ENCODE measurements around the gene LPP.

Gene LPP

DNA sequence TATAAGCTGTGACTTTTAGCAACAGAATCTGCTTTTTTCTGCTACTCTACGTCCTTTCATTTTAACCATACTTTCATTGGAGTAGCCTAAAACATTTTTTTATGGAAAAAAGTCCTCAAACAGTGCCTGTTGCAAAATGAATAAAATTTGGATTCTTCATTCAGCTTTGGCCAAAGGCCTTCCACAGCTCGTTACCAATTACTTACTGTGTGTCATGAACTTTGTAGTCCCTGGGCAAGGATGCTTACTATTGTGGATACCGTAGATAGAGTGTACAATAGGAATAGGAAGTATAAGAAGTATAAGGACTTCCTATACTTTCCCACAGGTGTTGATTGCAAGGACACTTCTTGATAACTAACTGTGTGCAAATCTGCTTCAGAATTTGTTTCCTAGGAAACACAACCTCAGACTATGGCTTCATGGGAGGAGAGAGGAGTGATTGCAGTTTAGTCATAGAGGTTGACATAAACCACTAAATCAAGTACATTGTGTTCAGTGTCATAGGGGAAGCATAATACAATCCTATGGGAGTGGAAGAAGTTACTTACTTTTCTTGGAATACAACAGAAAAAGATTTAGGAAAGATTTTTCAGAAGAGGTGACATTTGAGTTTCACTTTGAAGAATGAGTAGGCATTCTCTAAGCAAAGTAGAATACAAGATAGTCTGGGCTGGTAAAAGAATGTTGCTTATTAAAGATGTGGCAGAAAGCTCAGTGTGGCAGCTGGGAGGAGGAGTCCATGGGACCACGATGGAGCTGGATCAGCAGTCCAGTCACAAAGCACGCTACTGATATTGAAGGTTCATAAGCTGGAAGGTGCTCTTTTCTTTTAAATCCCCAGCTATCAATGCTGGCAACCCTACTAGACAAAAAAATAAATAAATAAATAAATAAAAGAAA lies 708.1 kb downstream of the LPP start:
- no peak for DNase-seq

DNA sequence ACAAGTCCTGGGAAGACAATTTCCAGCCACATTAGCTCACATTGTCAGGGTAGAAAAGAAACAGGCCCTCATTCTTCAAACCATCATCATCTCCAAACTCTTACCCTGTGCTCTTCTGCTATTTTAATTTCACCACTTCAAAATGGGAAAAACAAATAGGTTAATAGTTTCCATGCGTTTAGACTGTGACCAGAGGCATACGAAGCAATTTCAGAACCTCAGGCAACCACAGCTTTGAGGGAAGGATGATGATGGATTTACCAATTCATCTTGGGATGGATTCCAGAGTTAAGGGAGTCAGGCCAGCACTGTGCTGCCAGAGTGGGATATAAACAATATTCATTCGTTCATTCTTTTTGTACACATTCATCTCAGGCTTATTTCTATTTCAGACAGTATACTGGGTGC lies 710.0 kb downstream of the LPP start:
- no peak for DNase-seq

DNA sequence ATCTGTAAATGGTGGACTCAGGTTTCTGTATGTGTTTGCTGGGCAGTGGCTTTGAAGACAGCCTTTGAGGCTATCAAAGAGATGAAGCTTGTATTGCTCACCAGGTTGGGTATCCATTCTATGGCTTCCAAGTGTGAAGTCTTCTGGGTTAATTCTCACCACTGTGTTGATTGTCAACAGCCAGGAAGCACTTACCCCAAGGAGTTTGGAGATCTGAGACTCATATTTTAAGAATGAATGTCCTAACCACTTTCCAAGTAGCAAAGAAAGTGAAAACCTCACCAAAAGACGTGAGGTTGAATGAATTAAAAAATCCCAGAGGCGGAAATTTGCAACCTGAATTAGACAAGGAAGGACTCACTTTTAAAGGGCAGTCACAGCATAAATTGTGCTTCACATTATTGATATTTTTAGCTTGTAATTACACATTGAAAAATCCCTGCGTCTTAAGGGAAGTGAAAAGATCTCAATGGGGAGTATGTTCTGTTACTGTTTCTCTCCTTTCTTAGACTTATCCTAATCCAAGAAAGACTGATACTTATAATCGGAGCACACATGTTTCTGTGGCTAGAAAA lies 713.8 kb downstream of the LPP start:
- DNase-seq = no peak

DNA sequence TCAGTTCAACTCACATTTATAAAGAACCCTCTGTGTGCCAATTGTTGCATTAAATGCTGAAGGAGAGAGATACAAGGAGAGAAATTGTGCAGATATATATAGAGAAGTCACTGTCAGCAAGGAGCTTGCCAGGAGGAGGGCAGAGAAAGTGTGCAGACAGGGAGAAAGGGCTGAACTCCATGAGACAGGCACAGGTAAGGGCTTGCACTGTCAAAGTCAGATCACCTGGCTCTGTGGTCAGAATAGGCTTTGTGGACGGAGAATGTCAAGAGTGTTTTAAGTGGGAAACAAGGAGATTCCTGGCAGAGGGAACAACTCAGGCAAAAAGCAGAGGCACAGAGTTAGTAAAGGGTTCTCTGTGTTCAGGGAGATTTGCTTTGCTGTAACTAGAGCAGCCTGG lies 714.8 kb downstream of the LPP start:
- no peak for DNase-seq

DNA sequence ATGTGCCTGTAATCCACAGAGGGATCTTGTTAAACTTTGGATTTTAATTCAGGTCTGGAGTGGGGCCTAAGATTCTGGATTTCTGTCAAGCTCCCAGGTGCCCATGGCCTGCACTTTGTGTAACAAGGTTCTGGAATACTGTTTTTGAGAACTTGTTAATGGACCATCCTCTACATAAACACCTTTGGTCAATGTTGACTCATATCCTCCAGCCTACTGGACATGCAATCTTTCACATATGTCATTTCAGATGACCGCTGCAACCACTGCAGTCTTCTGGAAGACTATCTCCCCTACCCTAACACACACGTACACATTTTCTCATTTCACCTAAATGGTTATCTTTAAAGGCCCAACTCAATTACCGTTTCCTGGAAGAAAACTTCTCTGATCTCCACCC lies 715.7 kb downstream of the LPP start:
- no peak for DNase-seq

DNA sequence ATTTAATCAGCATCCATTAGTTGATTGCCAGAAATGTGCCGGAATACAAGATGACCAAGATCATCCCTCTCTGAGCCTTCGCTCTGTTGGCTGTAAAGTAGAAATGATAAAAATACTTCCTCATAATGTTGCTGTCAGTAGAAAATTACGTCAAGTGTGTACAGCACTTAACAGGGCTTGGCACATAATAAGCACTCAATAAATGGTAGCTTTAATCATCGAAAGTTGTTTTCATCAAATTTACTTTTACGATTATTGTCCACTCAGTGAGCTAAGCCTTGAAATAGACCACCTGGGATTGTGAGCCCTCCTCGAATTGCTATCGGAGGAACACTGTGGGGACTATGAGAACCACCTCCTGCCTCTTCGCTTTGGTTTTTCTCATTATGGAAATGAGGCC lies 716.5 kb downstream of the LPP start:
- no peak for DNase-seq

DNA sequence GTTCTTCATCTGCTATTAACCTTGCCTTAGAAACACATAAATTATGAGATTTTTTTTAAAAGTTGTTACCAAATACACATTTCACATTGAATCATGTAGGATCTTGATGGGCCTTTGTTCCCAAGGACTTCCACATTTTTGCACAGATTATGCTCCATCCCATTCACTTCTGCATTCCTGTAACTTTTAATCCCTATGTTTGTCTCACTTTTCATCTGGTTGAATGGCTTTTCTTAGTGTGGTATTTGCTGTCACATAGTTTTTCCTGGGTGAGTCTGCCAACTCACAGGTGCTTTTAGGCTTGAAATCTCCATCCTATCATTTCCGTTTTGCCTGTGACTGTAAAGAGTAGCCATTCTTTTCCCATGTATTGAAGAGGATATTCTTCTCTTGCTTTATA lies 720.6 kb downstream of the LPP start:
- DNase-seq = no peak

DNA sequence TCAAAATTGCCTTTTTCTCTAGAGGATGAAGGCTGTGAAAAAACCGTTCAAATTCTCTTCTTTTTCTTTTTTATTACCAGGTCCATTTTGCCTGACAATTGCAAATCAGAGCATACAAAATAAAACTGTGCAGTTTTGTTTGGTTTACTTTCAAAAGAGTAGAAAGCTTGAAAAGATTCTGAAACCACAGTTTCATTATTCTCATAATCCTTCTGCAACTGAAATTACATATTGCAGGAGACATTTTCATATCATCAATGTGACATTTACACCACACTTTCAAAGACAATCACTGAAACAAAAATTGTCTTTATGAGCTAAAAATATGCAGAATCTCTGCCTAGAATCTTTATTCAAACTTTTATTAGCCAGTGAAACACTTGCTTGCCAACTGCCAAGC lies 721.5 kb downstream of the LPP start:
- DNase-seq = no peak

DNA sequence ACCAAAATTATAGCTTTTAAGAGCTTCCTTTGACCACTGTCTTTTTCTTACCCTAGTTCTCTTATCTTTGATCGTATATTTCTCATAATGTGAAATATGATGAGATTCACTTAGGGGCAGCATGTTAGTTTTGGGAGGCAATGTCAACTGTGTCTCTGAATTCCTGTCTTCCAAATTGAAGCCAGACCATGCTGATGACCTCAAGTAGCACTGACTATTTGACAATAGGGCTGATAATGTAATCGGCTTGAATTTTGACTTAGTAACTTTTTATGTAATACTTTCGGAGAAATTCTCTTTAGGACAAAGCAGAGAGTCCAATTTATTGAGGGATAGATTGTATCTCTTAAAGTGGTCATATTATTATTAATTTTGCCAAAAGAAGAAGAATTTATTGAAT lies 722.4 kb downstream of the LPP start:
- no peak for DNase-seq

DNA sequence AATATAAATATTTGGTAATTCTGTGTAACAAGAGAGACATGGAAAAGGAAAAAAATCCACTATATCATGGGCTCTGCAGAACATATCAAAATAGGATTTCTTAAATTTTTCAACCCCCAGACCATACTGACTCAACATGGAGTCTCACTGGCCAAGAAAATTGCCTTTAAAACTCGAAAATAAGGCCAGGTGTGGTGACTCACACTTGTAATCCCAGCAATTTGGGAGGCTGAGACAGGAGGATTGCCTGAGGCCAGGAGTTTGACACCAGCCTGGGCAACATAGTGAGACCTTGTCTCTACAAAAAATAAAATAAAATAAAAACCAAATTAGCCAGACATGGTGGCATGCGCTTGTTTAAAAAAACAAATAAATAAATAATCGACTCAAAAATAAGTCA lies 723.4 kb downstream of the LPP start:
- no peak for DNase-seq

DNA sequence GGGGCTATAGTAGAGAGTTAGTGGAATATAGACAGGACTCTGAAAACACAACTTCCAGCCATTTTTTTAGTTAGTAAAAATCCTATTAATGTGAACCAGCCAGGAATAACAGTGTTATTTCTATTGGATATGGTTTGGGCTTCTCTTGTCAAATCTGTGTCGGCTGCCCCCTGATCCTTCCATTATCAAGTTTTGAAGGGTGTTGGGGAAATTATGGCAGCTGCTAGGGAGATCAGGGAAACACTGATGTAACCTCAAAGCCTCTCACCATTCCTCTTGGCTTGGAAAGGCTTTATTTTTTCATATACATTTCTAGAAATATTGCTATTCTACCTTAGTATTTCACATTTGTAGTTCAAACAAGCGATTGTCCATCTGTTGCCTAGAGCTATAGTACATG lies 724.1 kb downstream of the LPP start:
- DNase-seq = no peak

DNA sequence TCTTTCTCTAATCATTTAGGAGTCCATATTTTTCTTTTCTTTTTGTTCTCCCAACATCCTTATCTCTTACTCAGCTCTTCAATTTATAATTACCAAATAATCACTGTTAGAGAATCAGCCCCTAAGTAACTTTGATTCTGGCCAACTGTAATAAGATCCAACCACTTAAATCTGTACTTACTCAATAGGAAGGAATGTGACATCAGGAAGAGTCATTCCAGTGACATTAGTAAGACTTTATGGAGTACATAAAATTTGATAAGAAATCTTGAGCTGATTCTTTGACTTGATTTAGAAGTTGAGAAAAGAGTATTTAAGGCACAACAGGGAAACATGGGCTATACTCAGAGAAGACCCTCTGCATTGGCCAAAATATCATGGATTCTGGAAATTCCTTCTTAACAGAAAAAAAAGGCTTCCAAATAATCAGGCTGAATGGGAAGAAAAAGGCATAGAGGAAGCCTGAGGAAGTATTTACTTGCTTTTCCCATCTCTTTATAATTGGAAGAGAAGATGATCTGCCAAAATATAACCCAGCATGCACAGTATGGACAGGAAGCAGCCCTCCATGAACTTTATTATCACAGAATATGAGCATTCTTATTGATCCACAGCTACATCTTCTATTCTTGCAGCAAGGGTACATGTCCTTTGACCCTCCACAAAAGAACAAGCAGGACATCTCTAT lies 728.1 kb downstream of the LPP start:
- no peak for DNase-seq

DNA sequence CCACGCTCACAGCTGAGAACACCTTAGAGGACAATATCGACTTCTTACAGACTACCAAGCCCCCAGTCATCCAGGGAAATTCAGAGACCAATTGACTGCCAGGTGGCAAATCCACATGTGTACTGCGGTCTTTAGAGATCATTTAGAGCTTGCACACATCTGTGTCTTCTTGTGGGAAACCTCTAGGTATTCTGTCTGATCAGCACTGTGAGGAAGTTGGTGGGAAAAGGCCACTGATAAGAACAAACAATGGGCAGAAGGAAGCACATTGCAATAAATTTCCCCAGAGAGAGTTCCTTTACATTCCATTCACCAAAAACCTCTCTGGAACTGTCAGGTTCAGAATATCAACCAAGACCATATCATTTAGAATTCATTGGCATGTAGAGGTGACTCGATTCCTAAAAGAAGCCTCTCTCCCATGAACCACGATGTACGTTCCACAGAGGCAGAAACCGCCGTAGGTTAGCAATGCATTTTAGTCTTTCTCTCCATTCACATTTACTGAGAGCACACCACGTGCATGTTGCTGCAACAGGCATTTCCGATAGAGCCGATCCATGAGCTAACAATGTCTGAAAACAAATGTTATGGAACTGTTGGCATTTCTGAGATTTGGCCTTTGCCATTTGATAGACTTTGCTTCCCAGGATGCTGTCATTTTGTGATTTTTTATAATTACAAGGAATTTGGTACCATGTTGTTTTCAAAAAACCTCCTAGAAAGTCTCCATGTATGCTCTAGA lies 730.5 kb downstream of the LPP start:
- DNase-seq = no peak

DNA sequence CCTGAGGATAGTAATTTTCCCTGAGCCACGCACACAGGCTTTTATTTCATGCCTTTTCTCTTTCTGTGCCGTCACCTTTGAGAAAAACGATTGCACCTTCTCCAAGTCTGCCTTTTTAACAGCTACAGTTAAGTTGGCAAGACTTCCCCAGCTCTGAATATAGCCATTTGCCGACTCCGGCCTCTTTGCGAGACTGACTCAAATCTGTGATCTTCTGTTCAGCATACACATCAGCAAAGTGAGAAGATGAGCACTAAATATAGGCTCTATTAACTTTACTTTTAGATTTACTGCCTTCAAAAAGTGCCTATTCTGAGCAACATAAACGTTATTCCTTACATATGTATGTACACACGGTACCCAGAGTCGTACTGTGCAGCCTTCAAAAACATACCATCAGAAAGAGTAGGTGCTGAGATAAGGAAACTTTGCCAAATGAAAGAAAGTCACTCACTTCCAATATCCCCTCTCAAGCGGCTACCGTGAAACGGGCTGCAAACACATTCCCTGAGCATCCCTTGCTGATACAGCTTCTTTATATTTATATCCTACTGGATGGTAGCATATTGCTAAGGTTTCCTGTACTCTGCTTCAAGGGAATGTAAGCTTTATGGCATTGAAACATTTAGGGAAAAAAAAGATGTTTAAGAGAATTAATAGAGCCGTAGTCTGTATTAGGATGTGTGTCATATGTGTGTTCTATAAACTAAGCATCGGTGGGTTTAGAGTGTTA lies 734.5 kb downstream of the LPP start:
- DNase-seq = no peak

DNA sequence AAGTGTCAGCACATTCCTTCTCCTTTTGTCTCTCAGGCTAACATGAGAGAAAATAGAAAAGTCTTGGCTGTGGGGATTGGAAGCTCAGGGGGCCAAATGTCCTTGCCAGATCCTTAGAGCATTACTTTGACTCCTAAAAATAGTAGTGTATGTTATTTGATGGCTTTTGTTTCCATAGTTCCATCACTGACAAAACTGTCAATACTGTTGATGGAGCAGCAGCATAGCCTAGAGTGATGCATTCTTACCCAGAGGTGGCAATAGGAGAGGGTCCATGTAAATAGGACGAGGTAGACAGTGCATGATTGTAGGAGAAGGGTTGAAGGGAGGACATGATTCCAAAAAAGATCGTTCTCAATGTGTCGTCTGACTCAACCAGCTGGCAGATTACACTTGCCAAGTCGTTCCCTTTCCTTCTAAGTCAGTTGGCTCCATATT lies 735.1 kb downstream of the LPP start:
- no peak for DNase-seq

DNA sequence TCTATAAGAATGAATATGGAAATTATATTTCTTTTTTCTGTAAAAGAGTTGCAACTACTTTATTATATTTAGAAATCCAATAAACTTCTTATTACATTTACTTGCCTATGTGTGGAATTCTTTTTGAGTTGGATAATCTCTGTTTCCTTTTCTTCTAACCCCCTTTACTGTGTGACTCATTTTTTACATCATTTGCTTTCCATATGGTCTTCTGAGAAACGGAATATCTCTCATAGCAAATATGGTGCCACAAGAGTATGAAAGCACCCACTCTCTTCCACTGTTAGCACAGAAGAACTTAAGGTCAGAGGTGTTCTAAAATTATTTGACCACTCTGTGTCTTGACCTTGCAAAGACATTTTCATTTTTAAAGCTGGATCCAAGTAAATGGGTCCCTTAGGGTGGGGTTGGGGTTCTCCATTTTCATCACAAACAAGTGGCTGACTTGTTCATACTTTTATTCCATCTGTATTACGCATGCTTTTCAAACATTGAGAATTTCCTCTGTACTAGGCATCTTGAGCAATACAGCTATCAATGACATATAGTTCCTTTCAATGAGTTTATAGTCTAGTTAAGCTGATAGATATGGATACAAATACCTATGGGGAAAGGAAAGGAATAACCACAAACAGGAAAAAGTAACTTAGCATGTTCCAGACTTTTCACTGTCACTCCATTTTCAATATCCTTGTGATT lies 736.8 kb downstream of the LPP start:
- DNase-seq = no peak

DNA sequence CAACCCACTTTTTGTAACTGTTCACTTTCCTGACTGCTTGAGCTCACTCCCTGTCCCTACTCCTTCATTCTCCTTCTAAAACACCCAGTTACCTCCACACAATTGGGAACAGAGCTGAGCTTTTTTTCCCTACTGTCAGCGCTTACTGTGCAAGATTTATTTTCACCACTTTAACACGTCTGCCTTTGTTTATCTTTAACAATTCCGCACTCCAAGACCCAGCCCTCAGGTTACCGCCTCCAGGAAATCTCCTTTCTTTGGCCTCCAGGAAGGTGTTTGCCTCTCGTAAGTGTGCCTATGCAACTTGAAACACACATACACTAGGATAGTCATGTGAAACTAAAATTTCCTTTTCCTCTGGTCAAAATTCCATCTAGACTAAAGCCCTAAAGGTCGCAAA lies 745.9 kb downstream of the LPP start:
- DNase-seq = no peak

DNA sequence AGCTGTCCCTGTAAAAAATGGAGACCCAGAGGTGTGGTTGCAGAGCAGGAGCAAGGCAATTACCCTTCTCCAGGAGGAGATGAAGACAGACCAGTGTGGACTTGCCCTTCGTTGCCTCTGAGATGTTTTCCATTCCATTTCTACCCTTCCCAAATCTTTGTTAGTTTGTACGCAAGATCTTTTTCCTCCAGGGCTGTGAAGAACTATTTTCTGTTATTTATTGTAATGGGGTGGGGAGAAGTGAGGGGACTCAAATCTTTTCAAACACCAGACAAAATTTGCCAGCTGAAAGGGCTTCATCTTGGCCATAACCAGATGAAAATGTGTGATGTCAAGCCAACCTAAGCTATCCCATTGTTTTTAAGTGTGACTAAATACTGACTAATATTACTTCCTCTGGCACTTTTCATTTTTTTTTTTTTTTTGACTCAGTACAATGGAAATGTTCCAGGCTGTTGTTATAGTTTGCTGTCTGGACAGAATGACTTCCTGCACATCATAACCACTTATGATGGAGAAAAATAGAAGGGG lies 746.5 kb downstream of the LPP start:
- DNase-seq = no peak

DNA sequence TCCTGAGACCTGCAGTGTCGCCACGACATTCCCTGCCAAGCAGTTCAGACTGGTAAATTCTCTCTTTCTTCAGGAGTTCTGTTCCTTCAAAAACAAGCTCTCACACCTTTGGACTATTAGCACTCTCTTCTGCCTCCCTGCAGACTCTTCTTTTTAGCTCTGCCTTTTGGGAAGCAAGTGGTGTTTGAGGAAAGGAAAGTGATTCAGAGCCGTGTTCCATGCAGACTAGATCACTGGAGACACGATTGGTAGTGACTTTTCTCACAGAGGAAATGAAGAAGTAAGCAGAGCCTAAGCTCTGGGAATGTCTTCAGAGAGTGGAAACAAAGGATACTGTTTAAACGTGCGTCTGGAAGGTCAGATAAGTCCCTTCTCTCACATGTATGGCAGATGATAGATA lies 747.2 kb downstream of the LPP start:
- no peak for DNase-seq

DNA sequence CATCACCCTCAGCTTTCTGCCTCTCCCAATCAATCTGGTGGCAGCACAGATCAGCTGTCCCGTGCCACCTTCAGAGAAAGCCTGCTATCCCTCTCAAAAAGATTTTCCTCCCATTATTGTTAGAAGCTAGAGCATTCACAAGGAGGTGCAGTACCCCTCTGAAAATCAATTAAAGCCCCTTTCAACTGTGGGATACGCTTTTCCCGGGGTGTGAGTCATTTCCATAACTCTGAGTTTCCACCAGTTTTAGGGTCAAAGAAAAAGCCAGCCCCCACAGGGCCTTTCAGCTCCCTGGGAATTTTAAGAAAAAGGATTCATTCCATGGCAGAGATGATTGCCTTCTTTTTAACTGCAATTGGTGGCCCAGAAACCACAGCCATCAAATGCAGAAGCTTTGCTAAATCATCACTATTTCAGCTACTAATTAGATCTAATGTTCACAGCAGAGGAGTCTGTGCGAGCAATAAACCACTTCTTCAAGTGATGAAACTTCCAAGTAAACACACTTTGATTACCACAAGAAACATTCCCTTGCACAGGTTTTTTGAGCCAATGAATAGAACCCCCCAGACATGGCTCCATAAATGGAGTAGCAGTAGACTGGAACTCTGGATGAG lies 747.8 kb downstream of the LPP start:
- no peak for DNase-seq

DNA sequence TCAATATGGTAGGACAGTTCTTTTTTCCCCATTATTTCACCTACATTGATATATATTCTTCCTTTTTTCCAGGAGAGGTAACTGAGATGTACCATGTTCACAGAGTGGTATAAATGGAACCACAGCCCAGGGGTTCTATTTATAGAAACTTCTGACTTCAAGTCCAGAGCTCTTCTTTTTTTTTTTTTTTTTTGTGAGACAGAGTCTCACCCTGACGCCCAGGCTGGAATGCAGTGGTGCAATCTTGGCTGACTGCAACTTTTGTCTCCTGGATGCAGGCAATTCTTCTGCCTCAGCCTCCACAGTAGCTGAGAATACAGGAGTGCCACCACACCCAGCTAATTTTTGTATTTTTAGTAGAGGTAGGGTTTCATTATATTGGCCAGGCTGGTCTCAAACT lies 750.7 kb downstream of the LPP start:
- no peak for DNase-seq

Measured in activated CD4-positive, CD25-positive, alpha-beta regulatory T cell treated with anti-CD3 and anti-CD28 coated beads, Interleukin-2, amount 50 U/mL, for 72 hours (primary cell).